Measurements from ENCODE around the gene KRTAP1-5.
"Not testable (repeated sequence)": the region's sequence is repeated elsewhere in the genome, so short reads cannot be mapped to it uniquely, and the experiment has no call there.

The KRTAP1-5 gene

GRCh38 chr17:41002814-41003213 is 24.2 kb downstream of the KRTAP1-5 start:
- DNase-seq: no peak

GRCh38 chr17:41001795-41002194 is 25.2 kb downstream of the KRTAP1-5 start:
- no peak for DNase-seq

GRCh38 chr17:40999563-40999962 is 27.4 kb downstream of the KRTAP1-5 start, which contains the start of gene KRTAP3-2:
Gene KRTAP3-2, minus strand, starts transcription at chr17:40999906. Its CDS starts 53 bp downstream, at chr17:40999853.
- DNase-seq: not testable (repeated sequence)

GRCh38 chr17:40997361-40997760 is 29.6 kb downstream of the KRTAP1-5 start:
- DNase-seq: no peak

GRCh38 chr17:40996829-40997228 is 30.2 kb downstream of the KRTAP1-5 start:
- no peak for DNase-seq

GRCh38 chr17:40995116-40995515 is 31.9 kb downstream of the KRTAP1-5 start:
- no peak for DNase-seq

- no peak for DNase-seq
These were observed 33.2 kb downstream of the KRTAP1-5 start, which contains the start of gene KRTAP3-3 for GRCh38 chr17:40993839-40994238. Gene KRTAP3-3, minus strand, starts transcription at chr17:40994164. Its CDS starts 67 bp downstream, at chr17:40994097.

GRCh38 chr17:40993084-40993483 is 33.9 kb downstream of the KRTAP1-5 start:
- DNase-seq: no peak

GRCh38 chr17:40992666-40993065 is 34.3 kb downstream of the KRTAP1-5 start:
- no peak for DNase-seq

GRCh38 chr17:40986920-40987319 is 40.1 kb downstream of the KRTAP1-5 start:
- no peak for DNase-seq

- no peak for DNase-seq
These were observed 42.8 kb downstream of the KRTAP1-5 start, which contains the start of gene KRT40 for GRCh38 chr17:40984226-40984625. Gene KRT40, minus strand, starts transcription at chr17:40984326. Its CDS starts 53 bp downstream, at chr17:40984273.

- no peak for DNase-seq
These were observed 45.9 kb downstream of the KRTAP1-5 start for GRCh38 chr17:40981115-40981514.

- DNase-seq: no peak
These were observed 46.4 kb downstream of the KRTAP1-5 start for GRCh38 chr17:40980596-40980995.

GRCh38 chr17:40980117-40980516 is 46.9 kb downstream of the KRTAP1-5 start:
- DNase-seq: no peak

GRCh38 chr17:40978575-40979151 is 48.3 kb downstream of the KRTAP1-5 start:
- DNase-seq: no peak

All from CD4-positive, alpha-beta T cell treated with Interleukin-4 for 1 hour (primary cell).